Chondrocyte (in vitro differentiated cells): ENCODE measurements around the gene C1orf87. TPM values are rescaled to one million over a fixed set of nuclear protein-coding genes. Genes with fewer than 3 reads are reported as not detected.
A peak's percentile ranks its signal among the peaks of the same experiment; 100 is the strongest.
"Not testable (repeated sequence)": the region's sequence is repeated elsewhere in the genome, so short reads cannot be mapped to it uniquely, and the experiment has no call there.

Experiments used
- DNase-seq: peaks from one replicate; pipeline ENCODE4 v3.0.0; 2021; ENCODE audit warnings: mixed read lengths, low spot score
- H3K27ac Mint-ChIP-seq: one replicate; pipeline ENCODE4 v1.8.0; 2021; ENCODE audit warnings: mild to moderate bottlenecking, moderate library complexity, mixed read lengths; ENCODE audit not compliant: unreplicated experiment
- H3K27me3 Mint-ChIP-seq: 2 replicates; pipeline ENCODE4 v1.8.0; 2021; ENCODE audit warnings: low read depth, mixed read lengths
- H3K36me3 Mint-ChIP-seq: 2 replicates; pipeline ENCODE4 v1.8.0; 2021; ENCODE audit warnings: low read depth, mixed read lengths
- H3K4me1 Mint-ChIP-seq: 2 replicates; pipeline ENCODE4 v1.8.0; 2021; ENCODE audit warnings: low read depth, mild to moderate bottlenecking, mixed read lengths
- H3K4me3 Mint-ChIP-seq: one replicate; pipeline ENCODE4 v1.8.0; 2021; ENCODE audit warnings: mild to moderate bottlenecking, moderate library complexity, mixed read lengths; ENCODE audit not compliant: unreplicated experiment
- H3K9me3 Mint-ChIP-seq: 2 replicates; pipeline ENCODE4 v1.8.0; 2021; ENCODE audit warnings: low read depth, mixed read lengths
- total RNA-seq: library from RNA; stranded (reverse); gene quantifications from 3 replicates; pipeline ENCODE4 v1.2.1, GENCODE V29; 2021
- TF ChIP-seq, protein P1 (sequence below): fragments of 200-600 bp; sonication (generic); IDR thresholded peaks from 2 replicates; pipeline ENCODE4 v1.5.0; 2021; ENCODE audit warnings: antibody characterized with exemption, mild to moderate bottlenecking, moderate library complexity

Gene C1orf87
- total RNA-seq, 1 donor from 2014 or later: not detected

DNA sequence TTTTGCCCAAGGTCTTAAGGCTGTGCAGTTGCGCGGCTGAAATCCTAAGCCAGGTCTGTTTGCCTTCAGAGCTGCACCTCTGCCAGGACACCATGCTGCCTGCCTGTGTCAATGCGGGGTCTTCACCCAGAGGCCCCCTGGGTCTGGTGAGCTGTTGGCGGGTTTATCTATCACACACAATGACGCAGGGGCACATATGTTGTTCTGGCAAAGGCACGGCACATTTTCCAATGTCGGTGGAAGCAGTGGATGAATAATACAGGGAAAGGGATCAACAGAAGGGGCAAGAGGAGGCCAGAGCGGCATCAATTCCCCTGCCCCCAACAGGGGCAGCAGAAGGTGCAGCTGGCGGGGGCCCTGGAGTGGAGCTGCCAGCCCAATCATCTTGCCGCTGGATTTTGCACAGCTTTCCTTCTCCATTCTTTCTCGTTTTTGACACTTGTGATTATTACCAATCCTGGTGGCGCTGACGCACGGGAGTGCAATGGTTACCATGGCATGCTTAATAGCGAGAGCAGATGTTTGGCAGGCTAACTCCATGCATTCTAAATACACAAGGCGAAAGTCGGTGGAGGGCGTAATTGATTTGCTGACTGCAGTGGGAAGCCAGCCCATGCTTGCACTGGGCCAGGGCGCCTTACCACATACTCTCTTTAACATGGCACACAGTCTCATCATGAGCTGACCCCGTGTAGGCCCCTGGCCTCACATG, 101.2 kb downstream of the C1orf87 start:
- Mint-ChIP-seq H3K9me3 (no peaks in the 10 kb centered on the region), H3K27me3 (no peaks in the 10 kb centered on the region), H3K4me1 (peaks cover 16% of the 10 kb centered on the region), H3K27ac (no peak overlapping the region), H3K4me3 (no peak overlapping the region), H3K36me3 (no peaks in the 10 kb centered on the region)
- TF ChIP-seq, protein P1, sequence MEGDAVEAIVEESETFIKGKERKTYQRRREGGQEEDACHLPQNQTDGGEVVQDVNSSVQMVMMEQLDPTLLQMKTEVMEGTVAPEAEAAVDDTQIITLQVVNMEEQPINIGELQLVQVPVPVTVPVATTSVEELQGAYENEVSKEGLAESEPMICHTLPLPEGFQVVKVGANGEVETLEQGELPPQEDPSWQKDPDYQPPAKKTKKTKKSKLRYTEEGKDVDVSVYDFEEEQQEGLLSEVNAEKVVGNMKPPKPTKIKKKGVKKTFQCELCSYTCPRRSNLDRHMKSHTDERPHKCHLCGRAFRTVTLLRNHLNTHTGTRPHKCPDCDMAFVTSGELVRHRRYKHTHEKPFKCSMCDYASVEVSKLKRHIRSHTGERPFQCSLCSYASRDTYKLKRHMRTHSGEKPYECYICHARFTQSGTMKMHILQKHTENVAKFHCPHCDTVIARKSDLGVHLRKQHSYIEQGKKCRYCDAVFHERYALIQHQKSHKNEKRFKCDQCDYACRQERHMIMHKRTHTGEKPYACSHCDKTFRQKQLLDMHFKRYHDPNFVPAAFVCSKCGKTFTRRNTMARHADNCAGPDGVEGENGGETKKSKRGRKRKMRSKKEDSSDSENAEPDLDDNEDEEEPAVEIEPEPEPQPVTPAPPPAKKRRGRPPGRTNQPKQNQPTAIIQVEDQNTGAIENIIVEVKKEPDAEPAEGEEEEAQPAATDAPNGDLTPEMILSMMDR: no peak
- no peak for DNase-seq

DNA sequence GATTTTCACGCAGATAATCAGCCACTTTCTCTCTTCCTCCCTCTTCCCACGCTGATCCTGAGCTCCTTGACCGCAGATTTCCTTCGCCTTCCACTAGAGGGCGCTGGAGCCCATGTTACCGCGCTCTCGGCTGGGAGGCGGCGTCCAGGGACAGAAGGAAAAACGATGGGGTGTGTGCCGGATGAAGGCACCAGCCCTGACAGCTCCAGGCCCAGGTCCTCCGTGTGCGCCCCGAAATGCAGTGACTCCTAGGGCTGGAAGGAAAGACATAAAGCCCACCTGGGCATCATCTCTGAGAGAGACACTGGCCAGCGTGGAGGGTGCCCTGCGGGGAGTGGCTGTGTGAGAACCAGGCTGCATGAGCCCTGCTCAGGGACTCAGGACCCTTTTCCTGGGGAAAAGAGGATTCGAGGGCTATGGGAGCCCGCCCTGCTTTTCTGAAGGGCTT, 102.1 kb downstream of the C1orf87 start:
- DNase-seq: no peak
- H3K27ac Mint-ChIP-seq: no peak overlapping the region

DNA sequence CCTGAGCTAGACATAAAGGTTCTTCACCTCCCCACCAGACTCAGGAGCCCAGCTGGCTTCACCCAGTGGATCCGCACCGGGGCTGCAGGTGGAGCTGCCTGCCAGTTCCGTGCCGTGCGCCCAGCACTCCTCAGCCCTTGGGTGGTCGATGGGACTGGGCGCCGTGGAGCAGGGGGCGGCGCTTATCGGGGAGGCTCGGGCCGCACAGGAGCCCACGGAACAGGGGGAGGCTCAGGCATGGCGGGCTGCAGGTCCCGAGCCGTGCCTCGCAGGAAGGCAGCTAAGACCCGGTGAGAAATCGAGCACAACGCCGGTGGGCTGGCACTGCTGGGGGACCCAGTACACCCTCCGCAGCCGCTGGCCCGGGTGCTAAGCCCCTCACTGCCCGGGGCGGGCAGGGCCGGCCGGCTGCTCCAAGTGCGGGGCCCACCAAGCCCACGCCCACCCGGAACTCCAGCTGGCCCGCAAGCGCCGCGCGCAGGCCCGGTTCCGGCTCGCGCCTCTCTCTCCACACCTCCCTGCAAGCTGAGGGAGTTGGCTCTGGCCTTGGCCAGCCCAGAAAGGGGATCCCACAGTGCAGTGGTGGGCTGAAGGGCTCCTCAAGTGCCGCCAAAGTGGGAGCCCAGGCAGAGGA, 103.9 kb downstream of the C1orf87 start:
- H3K27ac Mint-ChIP-seq: not testable (repeated sequence)

More for the DNA sequence above, 102.1 kb downstream of the C1orf87 start:
- peaks cover 17% of the 10 kb centered on the region for H3K4me1 Mint-ChIP-seq
- no peaks in the 10 kb centered on the region for H3K9me3 Mint-ChIP-seq
- no peaks in the 10 kb centered on the region for H3K36me3 Mint-ChIP-seq
- peak overlapping the region; percentile 57 for H3K4me3 Mint-ChIP-seq
- TF ChIP-seq, protein P1: peak; percentile 99
- no peaks in the 10 kb centered on the region for H3K27me3 Mint-ChIP-seq

DNA sequence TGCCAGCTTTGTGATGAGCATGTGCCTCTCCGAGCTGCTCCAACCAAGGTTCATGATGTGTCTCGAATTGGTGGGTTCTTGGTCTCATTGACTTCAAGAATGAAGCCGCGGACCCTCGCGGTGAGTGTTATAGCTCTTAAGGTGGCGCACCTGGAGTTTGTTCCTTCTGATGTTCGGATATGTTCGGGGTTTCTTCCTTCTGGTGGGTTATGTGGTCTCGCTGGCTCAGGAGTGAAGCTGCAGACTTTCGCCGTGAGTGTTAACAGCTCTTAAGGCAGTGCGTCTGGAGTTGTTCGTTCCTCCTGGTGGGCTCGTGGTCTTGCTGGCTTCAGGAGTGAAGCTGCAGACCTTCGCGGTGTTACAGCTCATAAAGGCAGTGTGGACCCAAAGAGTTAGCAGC, 104.8 kb downstream of the C1orf87 start:
- H3K4me1 Mint-ChIP-seq: peaks cover 18% of the 10 kb centered on the region
- not testable (repeated sequence) for DNase-seq, H3K9me3 Mint-ChIP-seq, H3K4me3 Mint-ChIP-seq, H3K36me3 Mint-ChIP-seq, H3K27ac Mint-ChIP-seq, H3K27me3 Mint-ChIP-seq

More for the DNA sequence above, 103.9 kb downstream of the C1orf87 start:
- peaks cover 18% of the 10 kb centered on the region for H3K4me1 Mint-ChIP-seq
- H3K36me3 Mint-ChIP-seq, H3K4me3 Mint-ChIP-seq, DNase-seq, H3K9me3 Mint-ChIP-seq, H3K27me3 Mint-ChIP-seq: not testable (repeated sequence)

DNA sequence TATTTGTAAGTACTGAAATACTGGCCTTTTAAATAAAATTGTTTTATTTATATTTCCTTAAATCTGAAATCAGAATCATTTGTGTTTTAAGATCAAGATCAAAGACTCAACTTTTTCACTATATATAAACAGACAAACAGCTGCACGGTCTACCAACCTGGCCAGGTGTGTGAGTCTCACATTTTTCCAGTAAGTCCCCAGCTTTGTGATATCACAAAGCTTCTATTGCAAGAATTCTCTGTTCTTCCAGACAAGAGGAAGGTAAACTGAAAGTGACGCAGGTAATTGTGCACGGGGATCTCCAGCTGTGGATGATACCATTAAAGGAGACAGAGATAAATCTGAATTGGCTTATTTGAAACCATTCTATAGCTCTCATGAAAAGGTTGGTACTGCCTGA, 105.8 kb downstream of the C1orf87 start:
- Mint-ChIP-seq H3K4me1 (peaks cover 18% of the 10 kb centered on the region), H3K4me3 (no peak overlapping the region), H3K27me3 (no peaks in the 10 kb centered on the region), H3K27ac (no peak overlapping the region), H3K36me3 (no peaks in the 10 kb centered on the region), H3K9me3 (no peaks in the 10 kb centered on the region)
- TF ChIP-seq, protein P1: no peak
- no peak for DNase-seq

GRCh38 chr1:59967141-59967697, 106.4 kb downstream of the C1orf87 start:
- no peak for DNase-seq
- peak overlapping the region; percentile 13 for H3K27ac Mint-ChIP-seq
- no peak overlapping the region for H3K4me3 Mint-ChIP-seq
- H3K36me3 Mint-ChIP-seq: no peaks in the 10 kb centered on the region
- peaks cover 18% of the 10 kb centered on the region for H3K4me1 Mint-ChIP-seq
- TF ChIP-seq, protein P1: no peak
- no peaks in the 10 kb centered on the region for H3K27me3 Mint-ChIP-seq
- peaks cover 2% of the 10 kb centered on the region for H3K9me3 Mint-ChIP-seq
